ENCODE measurements around the gene HK1.

DNA sequence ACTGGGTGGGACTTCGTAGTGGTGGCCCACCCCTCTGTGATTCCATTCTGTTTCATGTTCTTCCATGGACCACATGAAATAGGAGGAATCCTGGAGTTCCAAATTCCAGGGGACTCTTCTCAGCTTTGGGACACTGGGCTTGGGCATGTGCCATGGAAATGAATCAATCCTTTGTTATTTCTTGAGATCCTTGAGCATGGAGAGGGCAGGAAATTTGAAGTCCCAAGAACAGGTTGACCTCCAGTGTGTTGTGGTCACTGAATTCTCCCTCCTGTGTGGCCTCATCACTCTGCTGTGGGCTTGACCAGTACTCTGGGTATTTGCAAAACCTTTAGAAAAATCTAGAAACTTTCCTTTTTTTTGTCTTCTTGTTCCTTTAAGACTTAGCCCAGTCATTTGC lies 115.7 kb downstream of the HK1 start:
- TF ChIP-seq, protein P1, sequence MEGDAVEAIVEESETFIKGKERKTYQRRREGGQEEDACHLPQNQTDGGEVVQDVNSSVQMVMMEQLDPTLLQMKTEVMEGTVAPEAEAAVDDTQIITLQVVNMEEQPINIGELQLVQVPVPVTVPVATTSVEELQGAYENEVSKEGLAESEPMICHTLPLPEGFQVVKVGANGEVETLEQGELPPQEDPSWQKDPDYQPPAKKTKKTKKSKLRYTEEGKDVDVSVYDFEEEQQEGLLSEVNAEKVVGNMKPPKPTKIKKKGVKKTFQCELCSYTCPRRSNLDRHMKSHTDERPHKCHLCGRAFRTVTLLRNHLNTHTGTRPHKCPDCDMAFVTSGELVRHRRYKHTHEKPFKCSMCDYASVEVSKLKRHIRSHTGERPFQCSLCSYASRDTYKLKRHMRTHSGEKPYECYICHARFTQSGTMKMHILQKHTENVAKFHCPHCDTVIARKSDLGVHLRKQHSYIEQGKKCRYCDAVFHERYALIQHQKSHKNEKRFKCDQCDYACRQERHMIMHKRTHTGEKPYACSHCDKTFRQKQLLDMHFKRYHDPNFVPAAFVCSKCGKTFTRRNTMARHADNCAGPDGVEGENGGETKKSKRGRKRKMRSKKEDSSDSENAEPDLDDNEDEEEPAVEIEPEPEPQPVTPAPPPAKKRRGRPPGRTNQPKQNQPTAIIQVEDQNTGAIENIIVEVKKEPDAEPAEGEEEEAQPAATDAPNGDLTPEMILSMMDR (conservative IDR thresholded peaks at IDR 0.05 in 1 of 2, IDR thresholded peaks at IDR 0.05 in 1 of 2; ENCODE audit: extremely low read depth in 1 of 2, insufficient read depth in 1 of 2, low read depth in 1 of 2, low read length in 2 of 2) = no peak
- TF ChIP-seq EZH2 (IDR thresholded peaks at IDR 0.05; ENCODE audit: borderline replicate concordance, low read length) = no peak
